Activated CD8-positive, alpha-beta memory T cell treated with anti-CD3 and anti-CD28 coated beads, Interleukin-2, amount 50 U/mL, for 48 hours (primary cell): Measurements from ENCODE around the gene DNM3.

Experiments used
- DNase-seq: peaks from one replicate; pipeline ENCODE4 v3.0.0-alpha.2; 2020

DNM3 gene

DNA sequence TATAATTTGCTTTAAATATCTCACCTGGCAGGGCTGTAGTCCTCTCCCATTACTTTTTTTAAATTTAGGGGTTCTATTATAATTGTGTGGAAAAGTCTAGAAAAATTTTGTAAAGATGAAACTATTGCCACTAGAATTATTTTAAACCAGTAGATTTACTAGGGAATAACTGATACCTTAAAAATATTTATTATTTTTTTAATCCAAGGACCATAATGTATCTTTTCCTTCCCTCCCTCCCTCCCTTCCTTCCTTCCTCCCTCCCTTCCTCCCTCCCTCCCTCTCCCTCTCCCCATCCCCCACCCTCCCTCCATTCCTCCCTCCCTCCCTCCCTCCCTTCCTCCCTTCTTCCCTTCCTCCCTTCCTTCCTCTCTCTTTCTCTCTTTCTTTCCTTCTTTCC, 90.5 kb downstream of the DNM3 start:
- no peak for DNase-seq

DNA sequence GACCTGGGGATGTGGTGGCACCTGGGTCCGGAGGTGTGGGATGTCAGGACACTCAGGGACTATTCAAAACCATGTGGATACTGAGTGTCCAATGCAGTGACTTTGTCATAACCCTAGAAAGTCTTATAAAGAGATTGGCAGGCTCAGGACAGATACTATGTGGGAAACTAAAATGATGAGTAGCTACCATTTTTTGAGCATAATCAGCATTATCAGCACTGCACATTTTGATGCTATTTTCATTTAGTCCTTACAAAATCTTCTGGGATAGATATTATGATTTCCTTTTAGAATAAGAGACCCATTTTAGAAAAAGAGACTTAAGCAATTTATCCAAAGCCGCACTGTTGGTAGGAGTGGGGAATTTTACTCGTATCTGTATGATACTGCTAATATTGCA, 93.4 kb downstream of the DNM3 start:
- DNase-seq, result no peak

DNA sequence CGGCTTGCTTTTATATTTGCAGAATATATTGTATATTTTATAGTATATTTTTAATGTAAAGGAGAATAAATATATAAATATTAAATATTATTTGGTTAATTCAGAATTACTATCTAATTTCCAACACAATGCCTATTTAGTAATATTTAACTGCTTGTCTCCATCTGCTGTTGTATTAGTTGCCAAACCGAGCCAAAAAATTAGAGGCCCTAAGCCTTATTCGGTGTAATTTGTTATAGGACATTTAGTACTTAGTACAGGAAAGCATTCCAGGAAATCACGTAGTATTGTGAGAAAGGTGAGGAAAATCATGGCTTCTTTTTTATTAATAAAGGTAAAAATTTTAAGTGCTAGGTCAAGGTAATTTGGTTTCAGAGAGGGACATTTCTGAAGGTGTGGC, 93.8 kb downstream of the DNM3 start:
- DNase-seq, result no peak

DNA sequence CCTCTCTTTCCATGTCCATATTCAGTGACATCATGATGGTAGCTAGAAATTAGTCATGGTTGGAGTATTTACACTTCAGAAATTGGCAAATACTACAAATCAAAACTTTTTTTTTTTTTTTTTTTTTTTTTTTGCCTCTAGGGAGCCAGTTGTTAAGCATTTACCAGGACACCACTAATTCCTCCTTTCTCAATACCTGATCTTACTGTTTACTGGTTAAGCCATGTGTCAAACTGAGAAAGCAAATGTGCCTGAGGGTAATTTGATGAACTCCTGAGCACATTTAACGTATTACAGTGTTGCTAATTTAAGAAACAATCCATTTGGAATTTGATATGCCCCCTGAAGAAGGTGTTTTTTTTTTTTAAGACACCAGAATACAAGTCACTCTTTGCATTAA, 94.4 kb downstream of the DNM3 start:
- no peak for DNase-seq

DNA sequence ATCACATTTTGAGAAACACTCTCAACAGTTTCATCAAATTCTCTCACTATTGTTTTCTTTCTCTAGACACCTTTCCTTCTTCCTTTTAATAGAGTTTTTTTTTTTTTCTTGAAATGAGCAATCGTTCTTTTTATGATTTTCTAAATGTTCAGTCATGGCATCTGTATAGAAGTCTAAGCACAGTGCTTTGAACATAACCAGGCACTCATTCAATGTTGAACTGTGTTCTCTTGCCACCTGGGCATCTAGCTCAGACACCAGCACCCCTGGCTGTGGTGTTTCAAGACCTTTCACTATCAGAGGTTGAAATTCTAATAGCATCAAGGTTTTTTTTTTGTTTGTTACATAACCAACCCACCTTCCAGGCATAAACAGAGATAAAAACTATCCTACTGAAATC, 96.6 kb downstream of the DNM3 start:
- no peak for DNase-seq

DNA sequence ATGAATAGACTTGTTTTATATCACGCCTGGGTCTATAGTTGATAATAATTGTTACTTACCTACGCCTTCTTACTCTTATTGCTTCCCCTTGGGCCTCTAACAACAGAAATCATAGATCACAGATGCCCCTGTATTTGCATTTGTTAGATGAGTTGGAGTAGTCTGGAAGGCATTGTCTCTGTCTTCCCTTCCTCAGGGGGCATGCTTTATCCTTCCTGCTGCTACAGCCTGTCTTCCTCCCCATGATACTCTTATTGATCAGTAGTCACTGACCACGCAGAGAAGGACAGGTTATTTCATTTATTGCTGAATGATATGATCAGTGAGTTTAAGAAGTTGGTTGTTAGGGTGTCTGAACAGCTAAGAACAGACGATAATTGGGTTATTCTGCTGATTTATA, 98.4 kb downstream of the DNM3 start:
- DNase-seq, result no peak

DNA sequence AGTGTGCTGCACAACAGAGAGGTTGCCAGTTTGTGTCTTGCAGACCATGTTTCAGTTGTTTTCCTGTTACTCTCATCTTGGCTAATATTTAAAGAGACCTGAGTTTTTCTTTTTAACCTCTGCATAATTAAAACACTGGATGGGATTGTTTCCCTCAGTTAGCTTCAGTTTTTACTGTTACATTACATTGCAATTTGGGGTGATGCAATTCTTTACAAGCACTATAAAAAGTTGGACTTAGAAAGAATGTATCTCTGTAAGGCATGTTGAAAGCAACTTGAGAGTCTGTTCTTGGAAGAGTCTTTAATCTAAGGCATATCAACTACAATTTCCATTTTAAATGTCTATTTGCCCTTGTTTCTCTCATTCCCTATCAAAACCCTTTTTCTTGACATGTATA, 99.1 kb downstream of the DNM3 start:
- DNase-seq, result no peak

DNA sequence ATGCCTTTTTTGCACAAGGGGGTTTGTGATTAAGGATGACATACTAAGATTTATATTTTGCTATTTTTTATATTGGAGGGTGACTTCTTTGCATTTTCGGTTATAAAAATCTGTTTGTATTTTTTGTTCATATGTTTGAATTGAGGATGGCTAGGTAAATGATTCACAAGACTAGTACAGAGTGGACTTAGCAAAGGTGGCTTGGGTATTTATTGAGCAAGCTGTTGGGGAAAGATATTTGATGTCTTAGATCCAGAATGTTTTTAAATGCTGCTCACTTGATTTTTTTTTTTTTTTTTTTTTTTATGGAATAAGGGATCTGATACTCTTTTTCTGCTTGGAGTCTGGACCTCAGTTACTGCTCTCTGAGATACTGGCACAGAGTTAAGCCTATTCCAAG, 100.6 kb downstream of the DNM3 start:
- no peak for DNase-seq

DNA sequence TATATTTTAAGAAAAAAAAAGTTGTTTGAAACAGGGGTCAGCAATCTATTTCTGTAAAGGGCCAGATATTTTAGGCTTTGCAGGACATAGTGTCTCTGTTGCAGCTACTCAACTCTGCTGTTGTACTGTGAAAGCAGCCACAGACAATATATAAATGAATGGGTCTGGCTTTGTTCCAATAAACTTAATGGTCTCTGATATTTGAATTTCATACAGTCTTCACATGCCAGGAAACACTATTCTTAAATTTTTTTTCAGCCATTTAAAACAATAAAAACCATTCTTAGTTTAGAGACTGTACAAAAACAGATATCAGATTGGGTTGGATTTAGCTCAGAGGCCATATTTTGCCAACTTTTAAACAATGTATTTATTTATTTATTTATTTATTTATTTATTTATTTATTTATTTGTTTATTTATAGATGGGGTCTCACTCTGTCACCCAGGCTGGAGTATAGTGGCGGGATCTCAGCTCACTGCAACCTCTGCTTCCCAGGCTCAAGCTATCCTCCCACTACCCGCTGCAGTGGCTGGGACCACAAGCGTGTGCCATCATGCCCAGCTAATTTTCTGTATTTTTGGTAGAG, 102.8 kb downstream of the DNM3 start:
- DNase-seq, result no peak

DNA sequence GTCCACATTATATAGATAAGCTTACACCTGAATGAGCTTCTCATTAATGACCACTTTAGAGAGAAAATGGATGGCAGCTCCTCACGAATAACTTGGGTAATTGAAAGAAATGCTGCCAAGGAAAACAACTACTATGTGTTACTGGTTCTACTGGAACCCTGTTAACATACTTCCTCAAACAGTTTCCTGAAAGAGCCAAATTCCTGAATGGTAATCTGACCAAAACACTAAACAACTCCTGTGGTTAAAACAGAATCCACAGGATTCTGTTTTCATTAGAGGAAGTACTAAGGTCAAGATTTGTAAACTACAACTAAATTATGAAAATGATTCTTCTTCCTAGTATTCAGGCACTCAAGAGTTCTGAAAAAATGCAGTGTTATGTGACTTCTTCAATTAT, 107.2 kb downstream of the DNM3 start:
- DNase-seq, result no peak

DNA sequence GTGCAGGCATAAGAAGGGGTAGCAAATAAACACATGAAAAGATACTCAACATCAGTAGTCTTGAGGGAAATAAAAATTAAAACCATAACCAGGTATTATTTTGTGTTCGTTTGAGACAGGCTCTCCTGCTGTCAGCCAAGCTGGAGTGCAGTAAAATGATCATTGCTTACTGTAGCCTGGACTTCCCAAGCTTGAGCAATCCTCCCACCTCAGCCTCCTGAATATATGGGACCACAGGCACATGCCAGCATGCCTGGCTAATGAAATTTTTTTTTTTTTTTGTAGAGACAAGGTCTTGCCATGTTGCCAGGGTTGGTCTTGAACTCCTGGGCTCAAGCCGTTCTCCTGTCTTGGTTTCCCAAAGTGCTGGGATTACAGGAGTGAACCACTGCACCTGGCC, 108.0 kb downstream of the DNM3 start:
- no peak for DNase-seq

DNA sequence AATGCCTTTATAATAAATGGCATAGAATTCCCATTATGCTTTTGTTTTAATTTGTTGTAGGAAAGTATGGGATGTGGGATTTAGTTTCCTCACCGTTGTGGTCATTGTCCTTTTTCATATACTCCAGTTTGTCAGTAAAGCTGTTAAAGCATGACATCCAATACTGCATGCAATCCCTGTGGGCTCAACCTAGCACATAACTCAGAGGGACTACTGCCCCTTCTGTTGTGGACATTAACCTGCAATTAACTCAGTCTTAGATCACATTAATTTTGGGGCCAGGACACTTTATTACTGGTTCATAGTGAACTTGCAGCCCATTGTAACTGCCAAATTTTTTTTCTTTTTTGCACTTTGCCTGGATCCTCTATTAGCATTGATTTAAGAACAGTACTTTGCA, 112.5 kb downstream of the DNM3 start:
- DNase-seq, result no peak

DNA sequence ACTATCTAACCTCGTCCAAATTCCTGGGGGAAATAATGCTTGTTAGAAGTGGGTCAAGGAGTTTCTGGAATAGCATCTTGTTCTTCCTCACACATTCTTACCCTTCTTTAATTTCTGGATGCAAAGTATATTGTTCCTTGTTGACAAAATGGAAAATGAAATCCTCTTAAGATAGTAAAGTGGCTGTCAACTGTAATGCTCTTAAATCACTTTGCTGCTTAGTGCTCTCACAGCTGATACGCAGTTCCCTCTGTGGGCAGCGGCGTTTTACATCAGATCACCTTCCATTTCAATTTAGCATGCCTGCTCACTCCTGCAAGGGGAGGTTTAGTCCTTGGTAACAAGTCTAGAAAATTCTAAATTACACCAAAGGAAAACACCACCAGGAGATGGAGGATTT, 113.1 kb downstream of the DNM3 start:
- no peak for DNase-seq

DNA sequence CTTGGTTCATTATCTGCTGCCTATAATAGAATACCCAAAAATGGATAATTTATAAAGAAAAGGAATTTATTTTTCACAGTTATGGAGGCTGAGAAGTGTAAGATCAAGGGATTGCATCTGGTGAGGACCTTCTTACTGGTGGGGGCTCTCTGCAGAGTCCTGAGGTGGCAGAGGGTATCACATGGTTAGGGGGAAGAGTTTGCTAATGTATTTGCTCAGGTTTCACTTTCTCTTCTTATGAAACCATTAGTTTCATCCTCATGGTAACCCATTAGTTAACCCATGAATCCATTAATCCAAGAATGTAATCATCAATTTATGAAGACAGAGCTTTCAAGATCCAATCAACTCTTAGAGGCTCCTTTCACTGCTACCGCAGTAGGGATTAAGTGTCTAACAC, 120.6 kb downstream of the DNM3 start:
- DNase-seq, result no peak

DNA sequence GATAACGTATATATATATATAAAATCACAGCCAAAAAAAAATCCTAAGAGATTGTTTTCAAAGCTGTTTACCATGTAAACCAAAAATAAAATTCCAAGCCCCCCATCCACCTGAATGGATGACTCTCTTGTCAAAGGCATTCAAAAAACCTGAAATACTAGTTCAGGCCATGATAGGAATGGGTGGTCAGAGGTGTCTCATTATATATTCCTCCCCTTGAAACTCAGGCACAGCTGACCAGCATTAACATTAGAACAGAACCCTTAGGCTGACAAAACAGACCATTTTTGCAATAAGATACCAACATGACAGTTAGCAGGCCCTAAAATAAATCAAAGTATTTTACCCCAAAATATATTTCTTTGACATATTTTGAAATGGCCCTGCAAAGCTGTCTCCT, 122.5 kb downstream of the DNM3 start:
- no peak for DNase-seq

DNA sequence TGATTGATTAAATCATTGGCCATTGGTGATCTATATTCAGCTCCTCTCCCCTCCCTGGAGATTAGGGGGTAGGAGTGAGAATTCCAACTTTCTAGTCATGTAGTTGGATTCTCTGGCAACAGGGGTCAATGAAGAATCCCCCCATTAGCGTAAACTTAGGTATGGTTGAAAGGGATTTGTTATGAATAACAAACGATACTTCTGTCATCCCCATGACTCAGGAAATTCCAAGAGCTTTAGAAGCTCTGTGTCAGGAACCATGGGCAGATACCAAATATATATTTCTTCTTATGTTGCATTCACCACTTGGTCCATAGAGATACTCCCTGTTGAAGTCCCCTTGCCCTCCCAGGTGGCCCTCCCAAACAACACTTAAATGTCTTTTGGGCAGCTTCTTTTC, 124.5 kb downstream of the DNM3 start:
- DNase-seq, result no peak

DNA sequence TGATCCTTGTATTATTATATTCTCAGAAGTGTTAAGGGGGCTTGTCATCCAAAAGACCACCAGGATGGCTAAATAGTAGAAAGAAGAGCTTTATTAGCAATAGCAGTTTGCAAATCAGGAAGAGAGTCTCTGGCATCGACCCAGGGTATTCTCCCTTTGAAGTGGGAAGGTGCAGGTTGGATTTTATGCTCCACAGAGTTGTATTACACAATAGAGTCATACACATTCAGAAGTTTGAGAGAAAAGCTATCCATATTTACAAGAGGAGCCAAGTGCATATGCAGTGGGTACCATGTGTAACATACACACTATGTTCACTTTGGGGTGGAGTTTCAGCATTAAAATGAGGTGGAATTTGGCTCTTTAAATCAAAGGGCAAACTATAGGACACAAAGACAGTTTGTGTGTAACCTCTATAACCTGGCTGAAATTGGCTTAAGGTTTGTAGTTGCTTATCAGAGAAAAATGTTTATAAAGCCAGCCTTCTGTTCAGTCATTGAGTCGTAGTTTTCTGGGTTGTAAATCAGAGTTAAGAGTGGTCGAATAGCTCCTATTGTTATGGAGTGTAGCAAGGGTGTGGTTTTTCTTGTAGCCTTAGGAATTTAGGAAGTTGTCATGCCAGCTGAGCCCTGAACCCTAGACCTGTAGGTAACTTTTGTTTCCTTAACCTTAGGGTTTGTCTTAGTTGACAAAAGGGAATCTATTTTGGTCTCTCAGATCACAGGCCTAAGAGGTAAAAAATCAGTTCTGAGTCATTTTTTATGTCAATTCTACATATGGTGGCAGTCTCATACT, 125.3 kb downstream of the DNM3 start:
- no peak for DNase-seq

DNA sequence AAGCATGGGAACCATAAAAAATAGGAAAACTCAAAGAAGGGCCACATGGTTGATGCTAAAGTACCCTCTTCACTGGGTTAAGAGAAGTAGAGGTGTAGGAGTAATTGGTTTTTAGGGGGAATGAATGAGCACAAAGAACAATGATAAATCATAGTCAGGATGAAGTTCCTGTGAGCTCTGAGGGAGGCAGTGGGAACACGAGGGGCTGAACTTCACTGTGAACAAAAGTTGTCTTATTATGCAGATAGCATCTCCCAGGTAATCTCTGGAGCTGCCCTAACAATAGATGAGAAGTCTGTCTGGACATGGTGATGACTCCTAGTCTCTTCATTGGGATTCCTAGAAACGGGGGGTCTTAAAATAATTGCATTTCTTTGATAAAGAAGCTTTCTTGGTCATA, 127.9 kb downstream of the DNM3 start:
- no peak for DNase-seq

DNA sequence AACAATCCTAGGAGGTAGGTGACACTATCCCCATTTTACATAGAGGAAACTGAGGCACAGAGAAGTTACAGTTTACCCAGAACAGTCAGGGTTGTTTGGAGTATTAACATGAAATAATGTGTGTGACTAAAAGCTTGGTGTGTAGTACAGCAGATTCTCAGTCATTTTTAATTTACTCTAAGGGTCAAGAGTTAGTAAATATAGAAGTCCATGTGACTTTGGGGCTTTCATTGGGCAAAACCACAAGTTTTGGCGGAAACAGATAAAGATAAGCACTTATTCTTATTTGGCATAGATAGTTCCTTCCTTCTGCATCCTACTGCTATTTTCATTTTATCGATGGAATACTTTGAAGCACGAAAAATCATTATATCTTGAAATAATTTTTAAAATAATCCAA, 128.5 kb downstream of the DNM3 start:
- no peak for DNase-seq

DNA sequence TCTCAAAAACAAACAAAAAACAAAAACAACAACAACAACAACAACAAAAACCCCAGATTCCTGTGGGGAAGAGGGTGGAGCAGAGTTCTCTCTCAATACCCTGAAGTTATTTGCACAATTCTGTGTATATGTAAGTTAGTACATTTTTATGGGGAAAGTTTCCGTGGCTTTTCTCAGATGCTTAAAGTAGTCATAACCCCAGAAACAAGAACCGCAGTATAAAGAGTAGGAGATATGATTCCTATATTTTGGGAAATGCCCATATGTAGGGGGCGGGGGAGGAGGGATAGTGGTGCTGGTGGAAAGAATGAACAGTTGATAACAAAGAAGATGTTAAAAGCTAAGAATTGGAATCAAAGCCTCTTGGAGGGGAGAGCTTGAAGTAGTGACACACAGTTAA, 131.5 kb downstream of the DNM3 start:
- no peak for DNase-seq

DNA sequence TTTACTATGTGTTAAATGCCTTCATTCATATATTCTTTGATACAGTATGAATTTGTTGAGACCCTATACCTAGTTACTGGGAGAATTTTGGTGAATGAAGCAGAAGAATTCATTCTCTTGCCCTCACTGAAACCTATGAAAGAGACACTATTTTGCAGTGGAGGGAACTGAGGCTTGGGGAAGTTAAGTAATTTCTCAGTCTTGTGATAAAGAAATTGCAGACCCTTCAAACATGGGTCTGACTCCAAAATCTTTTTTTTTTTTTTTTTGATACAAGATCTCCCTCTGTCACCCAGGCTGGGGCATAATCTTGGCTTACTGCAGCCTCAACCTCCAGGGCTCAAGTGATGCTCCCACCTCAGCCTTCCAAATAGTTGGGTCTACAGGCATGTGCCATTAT, 132.1 kb downstream of the DNM3 start:
- DNase-seq, result no peak

DNA sequence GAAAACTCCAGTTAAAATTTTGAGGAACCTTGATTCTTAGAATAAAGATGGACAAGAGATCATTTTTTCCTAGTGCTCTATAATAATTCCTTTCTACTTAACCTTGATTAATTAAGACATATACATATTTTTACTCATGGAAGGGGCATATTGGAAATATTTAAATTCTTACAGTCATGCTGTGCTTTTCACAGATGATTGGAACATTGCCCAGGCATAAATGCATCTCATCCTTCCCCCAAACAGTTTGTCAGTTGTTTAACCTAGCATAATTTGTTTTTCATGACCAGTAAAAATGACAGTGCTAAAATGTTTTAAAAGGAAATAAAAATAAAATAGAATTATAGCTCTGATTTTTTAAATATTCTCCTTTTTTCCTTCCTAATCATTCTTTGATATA, 140.0 kb downstream of the DNM3 start:
- no peak for DNase-seq

DNA sequence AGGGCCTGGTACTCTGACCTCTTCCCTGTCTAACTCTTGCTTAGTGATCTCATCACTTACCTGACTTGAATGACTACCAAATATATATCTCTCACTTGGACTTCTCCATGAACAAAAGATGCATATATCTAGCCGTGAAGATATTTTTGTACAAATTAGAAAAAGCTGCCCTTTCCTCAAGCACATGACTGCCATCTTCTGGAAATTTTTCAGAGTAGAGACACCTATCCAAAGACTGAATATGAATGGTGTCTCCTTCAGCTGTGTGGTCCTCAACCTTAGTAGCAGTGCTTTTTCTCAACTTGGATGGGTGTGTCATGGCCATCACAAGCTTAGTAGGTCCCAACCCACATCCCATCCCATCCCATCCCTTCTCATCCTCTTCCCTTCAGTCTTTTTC, 142.3 kb downstream of the DNM3 start:
- no peak for DNase-seq

DNA sequence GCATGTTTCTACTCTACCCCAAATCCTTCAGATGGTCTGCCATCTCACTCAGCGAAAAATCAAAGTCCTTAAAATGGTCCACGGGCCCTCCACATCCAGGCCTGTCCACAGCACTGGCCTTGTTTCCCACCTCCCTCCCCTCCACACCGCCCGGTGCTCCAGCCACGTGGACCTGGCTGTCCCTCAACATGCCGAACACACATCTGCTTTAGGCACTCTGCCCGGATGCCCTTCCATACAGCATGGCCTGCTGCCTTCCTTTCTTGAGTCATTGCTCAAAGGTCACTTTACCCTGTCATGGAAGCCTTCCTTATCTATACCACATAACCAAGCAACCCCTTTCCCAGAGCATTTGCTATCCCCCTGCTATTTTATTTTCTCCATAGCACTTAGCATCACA, 143.0 kb downstream of the DNM3 start:
- DNase-seq, result no peak

DNA sequence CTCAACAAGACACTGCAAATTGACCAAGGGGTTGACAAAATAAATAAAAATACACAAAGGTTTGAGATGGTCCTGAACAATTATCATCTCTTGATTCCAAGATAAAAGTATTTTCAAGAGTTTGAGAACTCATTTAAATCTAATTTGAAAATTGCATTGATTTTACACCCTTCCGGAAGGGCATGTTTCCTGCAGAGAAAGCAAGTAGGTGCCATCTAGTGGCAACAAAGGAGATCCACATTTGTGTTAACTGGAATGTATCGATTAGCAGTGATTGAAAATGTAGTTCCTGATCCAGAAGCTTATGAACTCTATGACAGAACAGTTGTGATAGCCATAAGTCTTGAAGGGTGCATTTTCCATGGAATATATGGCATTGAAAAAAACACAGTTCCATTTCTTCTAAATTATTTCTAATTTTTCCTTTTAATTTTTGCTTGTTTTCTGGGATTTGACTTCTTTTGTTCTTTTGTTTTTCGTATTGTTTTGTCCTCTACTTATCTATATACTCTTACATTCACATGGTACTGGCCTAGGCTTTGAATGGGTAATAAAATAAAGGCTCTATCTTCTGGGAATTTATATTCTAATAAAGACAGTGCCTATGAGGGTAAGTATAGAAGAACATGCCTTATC, 143.7 kb downstream of the DNM3 start:
- no peak for DNase-seq
